Tibial artery (tissue), 4 donors: ENCODE data around the gene MYOD1.
A peak's percentile ranks its signal among the peaks of the same experiment; 100 is the strongest.

Source experiments
- DNase-seq, 2 donors: peaks; one replicate each; pipeline ENCODE4 v3.0.0-alpha.2; 2019
- H3K27ac ChIP-seq, 2 donors: fragments of 200-600 bp; sonication (generic) in 1 of 2; 1 replicate in 1 of 2; 2 replicates in 1 of 2; pipeline ENCODE4 v1.5.1; 2018 to 2019; ENCODE audit warnings: mild to moderate bottlenecking in 1 of 2
- H3K27me3 ChIP-seq, 2 donors: fragments of 200-600 bp; sonication (generic) in 1 of 2; one replicate each; pipeline versions ENCODE4 v1.5.1 to v1.6.0; 2016 to 2019
- H3K36me3 ChIP-seq, 3 donors: fragments of 200-600 bp; sonication (generic) in 2 of 3; one replicate each; pipeline ENCODE4 v1.5.1; 2016 to 2019; ENCODE audit warnings: mild to moderate bottlenecking in 2 of 3
- H3K4me1 ChIP-seq, 4 donors: fragments of 200-600 bp; sonication (generic) in 2 of 4; 1 replicate in 3 of 4; 2 replicates in 1 of 4; pipeline ENCODE4 v1.5.1; 2016 to 2019
- H3K4me3 ChIP-seq, 2 donors: fragments of 200-600 bp; sonication (generic) in 1 of 2; 1 replicate in 1 of 2; 2 replicates in 1 of 2; pipeline ENCODE4 v1.5.1; 2018 to 2019; ENCODE audit warnings: mild to moderate bottlenecking in 2 of 2
- H3K9me3 ChIP-seq, 3 donors: fragments of 200-600 bp; sonication (generic) in 1 of 3; one replicate each; pipeline ENCODE4 v1.5.1; 2016 to 2019
- CTCF ChIP-seq, 2 experiments: fragments of 200-600 bp in 1 of 2; fragments of 450-650 bp in 1 of 2; IDR thresholded peaks; one replicate each; pipeline ENCODE4 v1.5.1; 2017 to 2019; ENCODE audit warnings: antibody characterized with exemption in 2 of 2, mild to moderate bottlenecking in 1 of 2, moderate library complexity in 1 of 2
- intact Hi-C: fragments of 100-400 bp; cut with DNase I; formaldehyde crosslinking; loops from one replicate; pipeline ENCODE4 v1.15.0; 2023; ENCODE audit warnings: low total_unique reads

The MYOD1 gene

GRCh38 chr11:17746096-17746495 lies 26.7 kb downstream of the MYOD1 start:
- Histone ChIP-seq H3K27ac (no peak overlapping the region), H3K4me3 (no peak overlapping the region), H3K36me3 (no peaks in the 10 kb centered on the region), H3K27me3 (peaks cover 0 to 66% of the 10 kb centered on the region in 2 donors), H3K4me1 (no peaks in the 10 kb centered on the region), H3K9me3 (no peaks in the 10 kb centered on the region)
- peak in 1 of 2 donors; percentile 25 for DNase-seq
- intact Hi-C loops, result no loop called here
- TF ChIP-seq CTCF (IDR thresholded peaks at IDR 0.05), result no peak

DNA sequence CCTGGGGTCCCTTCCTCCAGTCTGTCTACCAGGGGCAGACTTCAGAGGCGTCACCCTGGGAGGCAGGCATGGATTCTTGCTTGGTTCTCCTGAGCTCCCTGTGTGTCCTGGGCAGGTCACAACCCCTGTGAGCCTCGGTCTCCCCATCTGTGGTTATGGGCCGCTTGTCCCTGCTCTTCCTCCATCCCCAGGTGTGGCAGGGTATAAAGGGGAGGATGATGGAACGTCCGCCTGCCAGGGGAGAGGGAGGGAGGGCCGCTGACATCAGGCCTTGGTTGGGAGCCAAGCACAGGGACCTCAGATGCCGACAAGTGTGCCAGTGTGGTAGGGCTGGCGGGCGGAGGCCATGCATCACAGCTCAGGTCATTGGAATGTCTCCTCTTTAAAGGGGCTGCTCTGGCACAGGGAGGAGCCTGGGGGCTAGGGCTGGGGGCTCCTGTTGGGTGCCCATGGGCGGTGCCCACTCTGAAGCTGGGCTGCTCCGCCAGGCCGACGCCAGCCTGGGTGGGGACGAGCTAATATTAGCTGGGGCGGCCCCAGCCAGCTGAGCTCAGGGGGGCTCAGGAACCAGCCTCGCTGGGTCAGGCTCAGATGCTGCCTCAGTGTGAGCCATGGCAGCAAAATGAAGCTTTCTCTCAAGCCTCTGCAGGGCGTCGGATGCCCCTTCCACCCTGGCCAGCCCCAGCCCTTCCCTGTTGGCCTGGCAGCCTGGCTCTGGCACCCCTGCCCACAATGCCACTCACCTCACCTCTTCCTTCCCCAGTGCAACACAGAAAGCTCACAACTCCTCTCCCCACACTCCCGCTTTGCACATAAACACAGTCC lies 28.0 kb downstream of the MYOD1 start:
- H3K36me3 ChIP-seq, result no peaks in the 10 kb centered on the region
- H3K9me3 ChIP-seq, result no peaks in the 10 kb centered on the region
- no peak overlapping the region for H3K27ac ChIP-seq
- no peaks in the 10 kb centered on the region for H3K4me1 ChIP-seq
- peak in 1 of 2 donors; percentile 44 for DNase-seq
- H3K4me3 ChIP-seq, result no peak overlapping the region
- peaks cover 0 to 55% of the 10 kb centered on the region in 2 donors for H3K27me3 ChIP-seq
- TF ChIP-seq CTCF (IDR thresholded peaks at IDR 0.05), result no peak
- intact Hi-C loops, result no loop called here

DNA sequence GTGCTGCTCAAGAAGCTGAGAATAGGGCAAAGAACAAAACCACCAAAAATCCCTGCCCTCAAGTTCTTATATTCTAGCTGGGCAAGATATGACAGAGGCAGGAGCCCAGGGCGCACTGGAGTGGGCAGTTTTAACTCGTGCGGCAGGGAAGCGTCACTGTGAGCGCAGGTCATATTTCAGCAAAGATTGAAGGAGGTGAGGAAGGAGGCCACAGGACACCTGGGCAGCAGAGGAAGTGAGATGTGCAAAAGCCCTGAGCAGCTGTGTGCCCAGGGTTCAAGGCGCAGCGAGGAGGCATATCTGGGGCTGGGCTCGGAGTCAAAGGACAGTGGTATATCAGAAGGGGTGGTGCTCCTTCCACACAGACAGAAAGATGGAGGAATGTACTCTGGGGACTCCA lies 28.7 kb downstream of the MYOD1 start:
- DNase-seq, result peak in 1 of 2 donors; percentile 31
- intact Hi-C loops, result no loop called here
- TF ChIP-seq CTCF (IDR thresholded peaks at IDR 0.05), result no peak

DNA sequence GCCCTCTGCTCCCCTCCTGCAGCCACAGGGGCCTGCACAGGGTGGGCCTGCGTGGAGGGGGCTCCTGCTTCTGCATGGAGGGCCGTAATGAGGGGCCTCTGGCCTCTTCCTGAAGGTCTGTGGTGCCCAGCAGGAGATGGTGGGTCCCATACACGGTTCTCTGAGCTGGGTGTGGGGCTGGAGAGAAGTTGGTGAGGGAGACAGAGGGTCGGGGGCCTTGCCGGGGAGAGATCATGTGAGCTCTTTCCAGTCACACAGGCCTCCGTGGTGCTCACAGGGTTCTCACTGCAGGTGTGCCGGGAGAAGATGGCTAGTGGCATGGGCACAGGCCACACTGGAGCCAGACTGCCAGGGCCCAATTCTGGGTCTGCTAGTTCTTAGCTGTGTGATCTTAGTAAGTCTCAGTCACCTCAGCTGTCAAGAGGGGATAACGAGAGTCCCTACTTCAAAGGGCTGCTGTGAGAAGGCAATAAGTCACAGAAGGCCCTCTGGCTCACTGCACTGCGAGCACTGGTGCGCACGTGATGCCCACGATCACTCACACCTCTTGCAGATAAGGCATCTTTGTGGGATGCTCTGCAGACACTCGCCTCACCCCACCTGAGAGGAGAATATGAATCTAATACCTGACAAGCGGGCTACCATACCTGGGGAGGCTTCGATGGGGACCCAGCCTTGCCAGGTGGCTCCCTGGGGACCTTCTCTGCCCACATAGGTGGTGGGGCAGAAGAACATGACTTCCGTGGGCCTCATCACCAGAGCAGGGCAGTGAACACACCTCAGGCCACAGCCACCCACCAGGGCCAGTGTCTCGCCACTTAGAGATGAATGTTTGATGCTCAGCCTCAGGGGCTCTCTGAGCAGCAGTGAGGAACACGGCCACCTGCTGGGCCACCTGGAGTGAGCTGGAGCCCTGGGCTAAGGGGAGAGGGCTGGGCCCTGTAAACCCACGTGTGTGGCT lies 29.7 kb downstream of the MYOD1 start:
- Histone ChIP-seq H3K4me1 (no peaks in the 10 kb centered on the region), H3K27ac (no peak overlapping the region), H3K36me3 (no peaks in the 10 kb centered on the region), H3K27me3 (peaks cover 0 to 44% of the 10 kb centered on the region in 2 donors), H3K4me3 (no peak overlapping the region), H3K9me3 (no peaks in the 10 kb centered on the region)
- TF ChIP-seq CTCF (IDR thresholded peaks at IDR 0.05), result no peak
- intact Hi-C loops, result no loop called here
- peak in 1 of 2 donors; percentile 49 for DNase-seq

More for the DNA sequence above, 28.7 kb downstream of the MYOD1 start:
- Histone ChIP-seq H3K27ac (no peak overlapping the region), H3K4me1 (no peaks in the 10 kb centered on the region), H3K9me3 (no peaks in the 10 kb centered on the region), H3K36me3 (no peaks in the 10 kb centered on the region), H3K4me3 (no peak overlapping the region), H3K27me3 (peaks cover 0 to 54% of the 10 kb centered on the region in 2 donors)

GRCh38 chr11:17750013-17750800 lies 30.8 kb downstream of the MYOD1 start:
- Histone ChIP-seq H3K4me1 (no peaks in the 10 kb centered on the region), H3K36me3 (no peaks in the 10 kb centered on the region), H3K9me3 (no peaks in the 10 kb centered on the region), H3K4me3 (no peak overlapping the region), H3K27ac (no peak overlapping the region), H3K27me3 (peaks cover 0 to 34% of the 10 kb centered on the region in 2 donors)
- peak in 1 of 2 donors; percentile 31 for DNase-seq
- no peak for TF ChIP-seq CTCF (IDR thresholded peaks at IDR 0.05)
- intact Hi-C loops, result no loop called here
